ENCODE measurements around the gene SPRED3.

DNA sequence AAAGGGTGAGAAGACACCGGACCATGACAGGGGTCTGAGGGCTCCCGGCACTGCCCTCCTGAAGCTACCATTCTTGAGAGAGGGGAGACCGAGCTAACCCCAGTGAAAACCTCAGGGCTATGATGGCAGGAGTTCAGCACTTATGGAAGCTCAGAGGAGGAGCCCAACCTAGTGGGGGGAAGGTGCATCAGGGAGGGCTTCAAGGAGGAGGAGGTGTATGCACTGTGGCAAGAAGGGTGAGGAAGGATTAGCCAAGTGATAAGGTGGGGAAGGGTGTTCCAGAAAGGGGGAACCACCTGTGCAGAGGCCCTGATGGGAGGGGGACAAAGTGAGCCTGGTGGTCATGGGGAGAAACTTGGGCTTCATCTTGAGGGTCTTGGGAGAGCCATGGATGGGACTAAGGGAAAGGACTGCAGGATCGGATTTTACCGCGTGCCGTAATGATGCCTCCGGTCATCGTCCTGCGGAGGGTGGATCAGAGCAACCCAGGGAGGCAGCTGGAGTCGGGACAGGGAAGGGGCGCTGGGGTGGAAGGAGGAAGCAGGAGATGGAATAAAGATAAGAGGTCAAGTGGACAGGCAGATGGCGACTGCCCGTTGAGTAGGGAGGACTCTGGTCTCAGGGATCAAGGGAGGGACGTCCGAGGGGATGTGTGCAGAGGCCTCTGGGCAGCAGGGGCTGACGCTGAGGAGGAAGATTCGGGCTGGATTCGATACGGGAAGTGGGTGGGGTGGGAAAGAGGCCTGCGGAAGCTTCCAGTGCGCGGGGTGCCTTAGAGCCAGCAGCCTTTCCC lies 27.5 kb upstream of the SPRED3 start:
- no peak for TF ChIP-seq RAD21 (IDR thresholded peaks at IDR 0.05; ENCODE audit: low read depth)
- TF ChIP-seq TCF12 (IDR thresholded peaks at IDR 0.05; ENCODE audit: low read depth) = no peak
- TF ChIP-seq, protein P1, sequence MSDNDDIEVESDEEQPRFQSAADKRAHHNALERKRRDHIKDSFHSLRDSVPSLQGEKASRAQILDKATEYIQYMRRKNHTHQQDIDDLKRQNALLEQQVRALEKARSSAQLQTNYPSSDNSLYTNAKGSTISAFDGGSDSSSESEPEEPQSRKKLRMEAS (IDR thresholded peaks at IDR 0.05) = no peak
- TF ChIP-seq ZBTB7A (IDR thresholded peaks at IDR 0.05; ENCODE audit: low read depth) = no peak
- TF ChIP-seq, protein P2, sequence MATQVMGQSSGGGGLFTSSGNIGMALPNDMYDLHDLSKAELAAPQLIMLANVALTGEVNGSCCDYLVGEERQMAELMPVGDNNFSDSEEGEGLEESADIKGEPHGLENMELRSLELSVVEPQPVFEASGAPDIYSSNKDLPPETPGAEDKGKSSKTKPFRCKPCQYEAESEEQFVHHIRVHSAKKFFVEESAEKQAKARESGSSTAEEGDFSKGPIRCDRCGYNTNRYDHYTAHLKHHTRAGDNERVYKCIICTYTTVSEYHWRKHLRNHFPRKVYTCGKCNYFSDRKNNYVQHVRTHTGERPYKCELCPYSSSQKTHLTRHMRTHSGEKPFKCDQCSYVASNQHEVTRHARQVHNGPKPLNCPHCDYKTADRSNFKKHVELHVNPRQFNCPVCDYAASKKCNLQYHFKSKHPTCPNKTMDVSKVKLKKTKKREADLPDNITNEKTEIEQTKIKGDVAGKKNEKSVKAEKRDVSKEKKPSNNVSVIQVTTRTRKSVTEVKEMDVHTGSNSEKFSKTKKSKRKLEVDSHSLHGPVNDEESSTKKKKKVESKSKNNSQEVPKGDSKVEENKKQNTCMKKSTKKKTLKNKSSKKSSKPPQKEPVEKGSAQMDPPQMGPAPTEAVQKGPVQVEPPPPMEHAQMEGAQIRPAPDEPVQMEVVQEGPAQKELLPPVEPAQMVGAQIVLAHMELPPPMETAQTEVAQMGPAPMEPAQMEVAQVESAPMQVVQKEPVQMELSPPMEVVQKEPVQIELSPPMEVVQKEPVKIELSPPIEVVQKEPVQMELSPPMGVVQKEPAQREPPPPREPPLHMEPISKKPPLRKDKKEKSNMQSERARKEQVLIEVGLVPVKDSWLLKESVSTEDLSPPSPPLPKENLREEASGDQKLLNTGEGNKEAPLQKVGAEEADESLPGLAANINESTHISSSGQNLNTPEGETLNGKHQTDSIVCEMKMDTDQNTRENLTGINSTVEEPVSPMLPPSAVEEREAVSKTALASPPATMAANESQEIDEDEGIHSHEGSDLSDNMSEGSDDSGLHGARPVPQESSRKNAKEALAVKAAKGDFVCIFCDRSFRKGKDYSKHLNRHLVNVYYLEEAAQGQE (IDR thresholded peaks at IDR 0.05; ENCODE audit: low read depth) = no peak
- TF ChIP-seq, protein P3, sequence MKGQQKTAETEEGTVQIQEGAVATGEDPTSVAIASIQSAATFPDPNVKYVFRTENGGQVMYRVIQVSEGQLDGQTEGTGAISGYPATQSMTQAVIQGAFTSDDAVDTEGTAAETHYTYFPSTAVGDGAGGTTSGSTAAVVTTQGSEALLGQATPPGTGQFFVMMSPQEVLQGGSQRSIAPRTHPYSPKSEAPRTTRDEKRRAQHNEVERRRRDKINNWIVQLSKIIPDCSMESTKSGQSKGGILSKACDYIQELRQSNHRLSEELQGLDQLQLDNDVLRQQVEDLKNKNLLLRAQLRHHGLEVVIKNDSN (IDR thresholded peaks at IDR 0.05) = no peak

All from Ishikawa (cell line).